ENCODE data around the gene STK24. TPM values are rescaled to one million over a fixed set of nuclear protein-coding genes. Genes with fewer than 3 reads are reported as not detected.

STK24 gene
- total RNA-seq, 4 donors from 2014 or later, result 100 to 133 (median 124) TPM

GRCh38 chr13:98532254-98532653 is 44.7 kb downstream of the STK24 start:
- TF ChIP-seq CTCF (IDR thresholded peaks at IDR 0.05; ENCODE audit: low read depth), result no peak

DNA sequence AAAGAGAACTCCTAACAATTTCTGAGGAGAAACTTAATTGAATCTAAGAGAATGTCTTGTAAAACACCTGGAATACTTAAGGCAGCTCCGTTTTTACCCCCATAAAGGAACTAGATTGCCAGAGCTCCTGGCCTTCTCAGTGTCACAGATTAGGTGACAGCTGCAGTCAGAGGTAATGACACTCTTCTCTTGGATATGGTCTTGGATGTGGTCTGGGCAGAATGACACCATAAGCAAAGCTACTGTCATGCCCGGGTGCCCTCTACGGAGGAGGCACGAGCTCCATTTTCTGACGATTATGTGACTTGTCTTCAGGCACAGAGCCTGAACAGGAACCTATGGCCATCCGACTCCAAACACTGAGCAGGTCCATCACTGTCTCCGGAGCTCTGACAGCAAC is 46.7 kb downstream of the STK24 start:
- no peak for TF ChIP-seq CTCF (IDR thresholded peaks at IDR 0.05; ENCODE audit: low read depth)

DNA sequence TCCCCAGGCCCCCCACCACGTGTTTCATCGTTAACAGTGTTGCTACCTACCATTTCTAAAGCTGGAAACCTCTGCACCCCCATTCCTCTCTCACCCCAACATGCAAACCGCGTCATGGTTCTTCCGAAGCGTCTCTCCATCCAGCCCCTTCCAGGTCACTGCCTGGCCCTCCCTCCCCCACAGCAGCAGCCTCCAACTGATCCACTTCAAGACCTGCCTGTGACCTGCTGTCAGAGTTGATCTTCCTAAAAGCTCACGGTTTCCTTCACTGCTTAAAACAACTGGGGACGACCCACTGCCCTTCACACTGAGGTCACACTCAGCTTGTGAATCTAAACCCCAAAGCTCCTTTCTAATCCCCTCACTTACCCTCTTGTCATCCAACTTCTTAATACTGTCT is 47.7 kb downstream of the STK24 start:
- no peak for TF ChIP-seq CTCF (IDR thresholded peaks at IDR 0.05; ENCODE audit: low read depth)

GRCh38 chr13:98528663-98529064 is 48.2 kb downstream of the STK24 start:
- TF ChIP-seq CTCF (IDR thresholded peaks at IDR 0.05; ENCODE audit: low read depth), result no peak

- no peak for TF ChIP-seq CTCF (IDR thresholded peaks at IDR 0.05; ENCODE audit: low read depth)
Observed at GRCh38 chr13:98527526-98527925, 49.4 kb downstream of the STK24 start.

GRCh38 chr13:98526182-98526512 is 50.8 kb downstream of the STK24 start:
- no peak for TF ChIP-seq CTCF (IDR thresholded peaks at IDR 0.05; ENCODE audit: low read depth)

DNA sequence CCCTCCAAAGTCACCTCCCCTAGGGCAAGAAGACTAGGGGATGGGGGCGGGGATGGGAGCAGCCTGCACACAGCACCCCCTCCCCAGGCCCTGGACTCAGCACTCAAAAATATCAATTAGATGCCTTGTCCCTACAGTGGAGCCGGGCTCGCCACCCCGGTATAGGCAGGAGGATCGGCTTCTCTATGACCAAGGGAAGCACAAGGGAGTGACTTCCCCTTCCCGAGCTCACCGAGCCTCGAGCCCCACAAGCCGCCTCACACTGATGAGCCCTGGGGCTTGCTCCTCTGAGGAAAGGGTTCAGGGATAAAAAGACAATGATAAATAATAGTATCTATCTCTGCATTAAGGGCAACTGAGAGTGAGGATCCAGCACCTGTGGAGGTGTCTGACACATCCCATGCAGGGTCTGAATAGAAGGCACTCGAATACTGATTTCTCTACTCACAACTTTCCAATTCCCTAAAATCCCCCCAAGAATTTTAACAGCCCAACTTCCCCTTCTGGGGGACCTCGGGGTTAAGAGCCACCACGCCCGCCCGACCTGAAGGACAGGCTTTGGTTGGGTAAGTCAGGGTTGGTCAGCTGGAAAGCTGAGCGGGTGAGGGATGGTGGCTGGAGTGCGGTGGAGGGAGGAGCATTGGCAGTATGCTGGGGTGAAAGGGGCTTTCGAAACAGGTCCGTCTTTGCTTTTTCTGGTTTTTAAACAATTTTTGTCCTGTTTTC is 51.3 kb downstream of the STK24 start:
- no peak for TF ChIP-seq CTCF (IDR thresholded peaks at IDR 0.05; ENCODE audit: low read depth)

Measured in subcutaneous adipose tissue (tissue), 4 donors.